HUDEP-2 (cell line): ENCODE data around the gene NEU2.

Experiments used
- DNase-seq, 76 experiments: peaks; one replicate each; lab custom pipeline; 2025; ENCODE audit not compliant: unreplicated experiment in 76 of 76; lab: John Stamatoyannopoulos, UW

Gene NEU2

DNA sequence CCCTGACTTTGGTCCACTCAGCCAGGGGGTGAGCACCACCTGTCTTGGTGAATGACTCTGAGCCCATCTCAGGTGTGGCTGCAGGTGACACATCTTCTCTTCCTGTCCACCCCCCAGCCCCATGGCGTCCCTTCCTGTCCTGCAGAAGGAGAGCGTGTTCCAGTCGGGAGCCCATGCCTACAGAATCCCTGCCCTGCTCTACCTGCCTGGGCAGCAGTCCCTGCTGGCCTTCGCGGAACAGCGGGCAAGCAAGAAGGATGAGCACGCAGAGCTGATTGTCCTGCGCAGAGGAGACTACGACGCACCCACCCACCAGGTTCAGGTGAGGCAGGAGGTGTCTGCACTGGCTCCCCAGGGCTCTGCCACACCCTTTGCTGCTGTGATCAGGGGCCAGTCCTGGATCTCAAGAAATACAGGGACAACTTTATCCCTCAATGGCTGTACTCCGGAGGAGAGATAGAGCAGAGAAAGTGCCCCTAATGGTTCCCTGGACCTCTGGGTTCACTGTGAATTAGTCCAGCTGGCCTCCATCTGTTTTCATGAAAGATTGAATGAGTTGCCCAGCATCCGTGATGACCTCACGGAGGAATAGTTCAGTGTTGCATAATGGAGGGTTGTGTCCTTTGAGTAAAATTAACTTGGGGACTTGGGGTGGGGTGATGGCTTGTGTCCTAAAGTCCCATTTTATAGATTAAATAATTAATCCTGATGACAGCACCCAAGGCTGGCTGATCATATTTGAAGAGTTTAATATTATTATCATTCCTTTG, at the start of gene NEU2:
Gene NEU2 (plus strand): TSS at position 122 of the 770 bp plus-strand sequence. CDS start 0 bp downstream, at position 122.
- DNase-seq = no peak

DNA sequence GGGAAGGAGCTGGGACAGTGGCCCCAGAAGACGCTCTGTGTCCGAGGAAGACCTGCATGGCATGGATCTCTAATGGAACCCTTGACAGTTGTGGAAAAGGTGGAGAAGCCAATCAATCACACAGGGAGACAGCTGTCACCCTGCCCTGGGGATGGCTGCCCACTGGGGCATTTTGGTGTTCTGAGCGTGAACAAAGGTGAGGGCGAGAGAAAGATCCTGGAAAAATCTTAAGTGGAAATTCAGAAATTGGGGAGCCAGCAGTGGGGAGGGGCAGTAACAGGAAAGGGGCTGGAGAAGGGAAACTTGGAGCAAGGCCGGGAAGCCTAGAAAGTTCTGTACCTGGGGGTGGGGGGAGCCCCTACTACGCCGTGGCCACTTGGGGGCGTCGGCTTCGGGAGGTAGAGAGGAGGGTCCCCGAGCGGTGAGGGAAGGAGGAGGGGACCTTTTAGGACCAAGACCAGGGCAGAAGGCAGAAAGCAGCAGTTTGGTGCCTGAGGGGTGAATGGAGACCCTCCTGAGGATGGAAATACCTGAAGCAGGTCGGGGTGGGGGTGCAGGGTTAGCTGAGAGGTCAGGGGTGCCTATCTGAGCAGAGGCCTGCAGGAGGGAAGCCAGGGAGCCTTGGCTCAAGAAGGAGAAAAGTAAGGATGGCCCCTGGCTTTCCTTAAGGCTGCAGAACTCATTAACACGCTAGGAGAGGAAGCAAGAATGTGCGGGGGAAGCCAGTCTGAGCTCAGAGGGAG, 49.4 kb upstream of the NEU2 start:
- DNase-seq = no peak

DNA sequence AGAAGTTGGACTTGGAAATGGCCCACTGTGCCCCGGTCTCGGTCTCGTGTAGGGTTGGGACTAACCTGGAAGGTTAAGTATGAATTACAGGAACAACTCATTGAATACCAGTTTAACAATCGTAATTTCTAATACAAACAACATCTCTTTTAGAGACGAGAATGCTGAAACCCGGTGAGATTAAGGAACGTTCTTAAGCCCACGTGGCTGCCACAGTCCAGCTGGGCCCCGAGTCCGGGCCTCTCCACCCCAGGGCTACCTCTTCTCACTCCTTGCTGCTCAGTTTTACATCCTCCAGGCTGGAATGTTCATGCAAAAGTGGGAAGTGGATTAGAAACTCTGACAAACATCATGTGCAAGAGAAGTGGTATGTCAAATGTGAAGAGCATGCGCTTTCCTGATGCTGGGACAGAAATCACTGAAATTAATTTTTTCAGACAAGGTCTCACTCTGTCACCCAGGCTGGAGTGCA, 48.8 kb upstream of the NEU2 start:
- no peak for DNase-seq

DNA sequence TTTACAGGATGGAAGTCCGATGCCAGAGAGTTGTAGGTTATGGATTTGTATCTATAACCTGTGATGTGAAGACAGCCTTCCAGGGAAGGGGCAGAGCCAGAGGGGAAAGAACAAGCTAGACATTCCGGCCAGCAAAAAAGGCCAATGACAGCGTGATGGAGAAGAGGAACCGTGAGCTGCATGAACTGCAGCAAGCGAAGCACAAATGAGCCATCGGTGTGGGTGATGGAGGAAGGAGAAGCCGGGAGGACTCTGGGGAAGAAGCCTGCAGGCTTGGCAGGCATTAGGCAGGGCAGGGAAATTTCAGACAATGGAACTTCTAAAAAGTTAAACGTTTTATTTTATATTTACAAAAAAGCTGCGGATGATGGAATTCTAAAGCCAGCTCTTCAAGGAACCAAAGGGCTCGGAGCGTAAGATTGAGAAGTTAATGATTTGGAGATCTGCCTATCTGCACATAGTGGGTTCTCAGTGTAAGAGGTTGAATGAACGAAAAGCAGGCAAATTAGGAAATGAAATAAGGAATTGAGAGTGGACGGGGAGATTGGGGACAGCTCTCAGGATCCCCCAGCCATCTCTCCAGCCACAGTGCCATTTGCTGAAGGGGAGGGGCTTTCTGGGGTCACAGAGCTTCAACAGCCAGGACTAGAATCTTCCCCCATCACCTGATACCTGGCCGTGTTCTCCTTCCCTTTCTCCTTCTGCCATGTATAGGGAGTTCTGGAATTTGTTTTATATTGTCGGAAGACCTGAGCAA, 47.8 kb upstream of the NEU2 start:
- no peak for DNase-seq

DNA sequence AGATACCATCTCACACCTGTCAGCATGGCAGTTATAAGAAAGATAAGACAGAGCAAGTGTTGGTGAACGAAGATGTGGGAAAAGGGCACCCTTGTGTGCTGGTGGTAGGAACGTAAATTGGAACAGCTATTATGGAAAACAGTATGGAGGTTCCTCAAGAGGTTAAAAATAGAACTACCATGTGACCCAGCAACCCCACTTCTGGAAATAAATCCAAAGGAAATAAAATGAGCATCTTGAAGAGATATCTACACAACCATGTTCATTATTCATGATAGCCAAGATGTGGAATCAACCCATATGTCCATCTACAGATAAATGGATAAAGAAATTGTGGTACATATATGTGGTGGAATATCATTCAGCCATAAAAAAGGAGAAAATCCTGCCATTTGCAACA, 46.3 kb upstream of the NEU2 start:
- DNase-seq = no peak

DNA sequence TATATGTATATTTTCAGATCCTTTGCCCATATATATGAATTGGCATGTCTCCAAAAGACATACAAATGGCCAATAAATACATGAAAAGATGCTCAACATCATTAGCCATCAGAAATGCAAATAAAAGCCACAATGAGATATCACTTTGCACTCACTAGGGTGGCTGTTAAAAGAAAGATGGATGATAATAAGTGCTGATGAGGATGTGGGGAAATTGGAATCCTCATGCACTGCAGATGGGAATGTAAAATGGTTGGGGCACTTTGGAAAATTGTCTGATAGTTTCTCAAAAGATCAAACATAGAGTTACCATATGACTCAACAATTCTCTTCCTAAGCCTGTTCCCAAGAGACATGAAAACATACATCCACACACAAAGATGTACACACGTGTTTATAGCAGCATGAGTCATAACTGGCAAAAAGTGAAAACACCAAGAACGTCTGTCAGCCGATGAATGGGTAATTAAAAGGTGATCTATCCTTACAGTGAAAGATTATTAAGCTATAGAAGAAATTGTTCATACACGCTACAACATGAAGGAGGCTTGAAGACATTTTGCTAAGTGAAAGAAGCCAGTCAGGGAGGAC, 39.1 kb upstream of the NEU2 start:
- DNase-seq = no peak

DNA sequence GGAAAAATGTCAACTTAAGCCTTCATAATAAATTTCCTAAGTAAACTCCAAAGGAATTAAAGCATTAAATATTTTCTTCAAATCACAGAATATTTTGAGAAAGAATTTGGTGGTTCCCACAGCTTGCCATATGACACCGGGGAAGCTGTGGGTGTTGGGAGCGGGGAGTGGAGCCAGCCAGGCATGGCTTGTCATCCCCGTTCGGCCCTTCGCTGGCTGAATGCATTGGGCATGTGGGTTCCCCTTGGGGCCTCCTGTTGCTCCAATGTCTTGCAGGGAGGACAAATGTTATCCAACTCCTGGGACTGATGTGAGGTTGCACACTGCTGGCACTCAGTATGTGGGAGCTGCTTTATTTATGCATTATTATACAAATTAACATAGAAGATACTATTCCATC, 38.0 kb upstream of the NEU2 start:
- DNase-seq = no peak

DNA sequence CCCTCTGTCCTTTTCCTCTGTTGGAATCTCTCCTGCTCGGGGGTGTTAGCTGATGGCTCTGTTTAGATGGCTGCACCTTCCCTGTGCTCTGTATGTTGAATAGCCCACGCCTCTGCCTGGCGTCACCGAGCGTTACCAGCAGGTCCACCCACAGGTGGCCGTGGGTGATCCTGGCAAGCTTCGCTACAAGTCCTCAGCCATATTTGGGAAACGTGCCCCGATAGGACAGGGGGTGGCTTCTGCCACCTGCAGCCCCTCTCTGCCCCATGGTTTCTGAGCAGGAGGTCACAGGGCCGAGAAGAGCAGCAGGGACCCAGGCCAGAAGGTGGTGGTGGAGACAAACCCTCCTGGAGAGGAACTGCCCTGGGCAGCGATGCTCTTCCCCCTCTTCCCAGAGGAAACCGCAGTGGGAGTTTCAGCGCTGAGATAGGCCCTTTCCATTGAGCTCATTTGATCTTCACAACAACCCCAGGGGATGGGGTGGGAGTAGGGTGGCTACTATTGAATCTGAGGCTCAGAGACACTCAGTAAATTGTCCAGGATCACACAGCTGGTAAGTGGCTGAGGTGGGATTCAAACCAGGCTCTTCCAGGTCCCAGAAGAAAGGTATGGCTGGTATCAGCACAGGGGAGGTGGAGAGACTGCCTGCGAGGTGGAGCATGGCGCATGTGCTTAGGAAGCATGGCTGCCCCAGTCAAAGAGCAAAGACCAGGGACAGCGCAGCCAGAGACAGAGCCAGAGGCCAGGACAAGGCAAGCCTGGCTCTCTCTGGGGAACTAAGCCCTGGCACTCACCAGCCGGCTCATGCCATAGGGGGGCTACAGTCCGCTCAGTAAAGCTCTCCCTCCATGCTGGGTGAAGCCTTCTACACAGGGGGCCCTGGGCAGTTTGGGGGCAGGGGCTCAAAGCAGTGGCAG, 34.5 kb upstream of the NEU2 start:
- no peak for DNase-seq

DNA sequence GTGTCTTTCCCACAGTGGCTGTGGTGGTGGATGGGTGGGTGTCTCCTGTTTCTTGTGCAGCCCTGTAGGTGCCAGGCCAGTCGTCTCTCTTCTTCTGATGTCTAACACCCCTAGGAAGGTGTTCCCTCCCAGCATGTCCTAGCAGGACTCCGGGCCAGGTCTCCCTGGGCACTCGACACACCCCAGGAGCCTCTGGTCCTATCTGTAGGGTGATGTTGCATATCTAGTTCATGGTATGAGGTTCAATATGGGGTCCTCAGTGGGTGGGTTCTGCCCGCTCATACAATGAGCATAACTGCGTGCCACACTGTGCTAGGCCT, 33.8 kb upstream of the NEU2 start:
- no peak for DNase-seq

DNA sequence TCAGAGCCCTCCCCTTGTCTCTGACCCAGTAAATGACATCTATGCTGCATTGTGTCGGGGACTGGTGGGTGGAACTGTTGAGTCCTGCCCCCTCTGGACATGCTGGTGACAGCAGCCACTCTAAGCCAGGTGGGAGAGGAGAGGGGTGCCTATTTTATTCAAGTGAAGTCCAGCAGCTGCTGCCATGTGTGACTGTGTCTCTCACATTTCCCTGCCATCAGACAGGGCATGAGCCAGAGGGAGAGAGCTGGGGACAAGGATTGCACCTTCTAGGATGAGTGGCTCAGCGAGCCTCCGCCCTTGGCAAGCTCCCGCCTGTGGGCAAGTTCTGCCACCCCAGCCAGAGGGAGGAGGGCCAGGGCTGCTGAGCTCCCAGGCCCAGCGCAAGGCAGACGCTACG, 33.1 kb upstream of the NEU2 start:
- peak in 1 of 76 experiments; percentile 3 for DNase-seq

DNA sequence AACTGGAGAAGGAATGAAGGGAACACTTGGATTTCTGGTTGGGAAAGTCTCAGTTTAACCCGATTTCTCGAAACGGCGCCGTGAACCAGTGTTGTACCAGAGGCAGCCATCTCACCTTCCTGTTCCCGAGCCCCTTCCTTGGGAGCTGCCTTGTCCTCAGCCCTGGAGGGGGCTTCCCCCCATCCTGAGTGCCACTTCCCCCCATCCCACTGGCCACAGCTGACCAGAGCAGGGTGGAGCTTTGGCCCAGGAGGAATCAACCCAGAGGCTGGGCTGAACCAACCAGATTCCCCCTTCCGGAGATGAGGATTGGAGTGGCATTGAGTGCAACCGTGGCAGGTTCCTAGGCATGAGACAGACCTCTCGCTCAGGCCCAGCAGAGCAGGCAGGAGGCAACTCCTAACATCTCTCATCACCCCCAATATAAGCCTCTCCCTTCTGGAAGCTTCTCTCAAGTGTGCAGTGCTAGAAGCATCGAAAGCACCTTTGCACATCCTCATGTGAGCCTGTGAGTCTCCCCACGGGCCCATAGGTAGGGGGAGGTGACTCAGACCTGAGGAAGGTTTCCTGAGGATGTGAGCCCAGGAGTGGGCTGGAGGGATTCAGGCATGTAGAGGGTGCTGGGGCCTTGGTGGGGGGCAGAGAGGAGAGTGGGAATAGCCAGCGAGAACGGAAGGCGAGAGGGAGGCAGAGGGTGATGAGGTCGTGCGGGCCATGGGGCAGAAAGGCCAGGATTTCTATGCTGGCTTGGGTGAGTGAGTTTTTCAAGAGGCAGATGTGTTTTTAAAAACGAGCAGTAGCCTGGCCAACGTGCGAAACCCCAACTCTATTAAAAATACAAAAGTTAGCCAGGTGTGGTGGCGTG, 31.4 kb upstream of the NEU2 start:
- DNase-seq = no peak

DNA sequence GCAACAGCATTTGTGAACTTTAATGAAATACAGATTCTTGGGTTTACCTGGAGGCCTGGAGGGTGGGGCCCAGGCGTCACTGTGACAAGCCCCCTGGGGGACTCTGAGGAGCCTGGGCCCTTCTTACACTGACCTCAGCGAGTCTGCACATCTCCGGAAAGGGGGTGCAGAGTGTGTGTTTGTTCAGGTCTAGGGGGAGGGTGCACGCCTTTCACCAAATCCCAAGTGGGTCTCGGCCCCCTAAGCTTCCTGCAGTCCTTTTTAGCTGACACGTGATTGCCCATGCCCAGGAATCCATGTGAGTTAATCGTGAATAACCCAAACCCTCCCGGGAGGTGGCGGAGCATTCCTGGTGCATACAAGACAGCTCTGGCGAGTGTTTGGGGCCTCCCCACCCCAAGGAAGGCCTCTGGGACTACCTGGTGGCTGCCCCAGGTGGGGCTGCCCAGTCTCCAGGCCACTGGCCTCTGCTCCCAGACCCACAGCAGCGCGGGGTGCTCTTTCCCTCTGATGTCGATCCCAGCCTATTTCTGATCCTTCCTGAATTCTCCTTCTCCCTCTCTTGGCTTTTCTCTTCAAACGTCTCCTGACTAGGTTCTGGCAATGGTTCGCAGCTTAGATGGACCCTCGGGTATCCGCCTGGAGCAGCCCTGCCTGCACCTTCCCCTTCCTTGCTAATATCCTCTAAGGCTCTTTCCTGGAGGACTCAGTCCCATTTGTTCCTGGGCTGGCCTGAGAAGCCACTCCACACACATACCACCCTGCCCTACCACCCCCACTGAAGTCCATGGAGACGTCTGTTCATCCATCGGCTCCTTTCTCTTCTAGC, 29.4 kb upstream of the NEU2 start:
- DNase-seq = no peak

DNA sequence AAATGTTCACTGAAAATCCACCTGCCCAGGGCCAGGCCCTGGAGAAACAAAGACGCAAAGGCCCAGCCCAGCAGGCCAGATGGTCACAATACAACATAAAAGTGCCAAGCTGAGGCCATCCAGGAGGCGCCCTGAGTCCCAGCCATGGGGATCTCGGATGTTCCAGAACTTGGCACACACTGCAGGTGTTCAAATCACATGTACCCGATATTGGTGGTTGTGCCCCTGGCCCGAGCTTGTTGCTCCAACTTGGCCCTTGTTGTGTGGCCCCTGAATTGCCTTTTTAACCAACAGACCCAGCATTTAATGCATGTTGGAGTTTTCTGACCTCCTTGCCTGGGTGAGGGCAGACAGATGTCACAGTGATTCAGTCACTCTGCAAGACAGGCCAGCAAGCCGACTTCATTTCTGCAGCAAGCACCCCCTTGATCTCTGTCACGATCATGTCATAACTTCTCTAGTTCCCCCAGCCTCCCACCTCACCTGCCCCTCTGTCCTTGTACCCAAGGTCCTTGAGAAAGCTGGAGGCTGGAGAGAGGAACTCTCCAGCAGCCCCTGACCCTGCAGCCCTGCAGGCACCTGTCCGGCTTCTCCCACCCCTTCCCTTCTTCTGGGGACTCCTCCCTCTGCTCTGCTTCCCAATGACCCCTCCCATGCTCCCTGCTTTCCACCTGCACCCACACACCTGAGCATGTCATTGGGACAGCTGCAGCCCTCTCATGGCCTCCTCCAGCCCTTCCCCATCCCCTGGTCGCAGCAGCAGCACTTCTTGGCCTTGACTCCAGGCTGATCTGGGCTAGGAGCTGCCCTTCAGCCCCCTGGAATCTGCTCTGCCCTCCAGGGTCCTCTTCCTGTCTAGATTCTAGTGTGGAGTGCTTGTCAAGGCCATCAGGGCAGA, 28.6 kb upstream of the NEU2 start:
- no peak for DNase-seq

DNA sequence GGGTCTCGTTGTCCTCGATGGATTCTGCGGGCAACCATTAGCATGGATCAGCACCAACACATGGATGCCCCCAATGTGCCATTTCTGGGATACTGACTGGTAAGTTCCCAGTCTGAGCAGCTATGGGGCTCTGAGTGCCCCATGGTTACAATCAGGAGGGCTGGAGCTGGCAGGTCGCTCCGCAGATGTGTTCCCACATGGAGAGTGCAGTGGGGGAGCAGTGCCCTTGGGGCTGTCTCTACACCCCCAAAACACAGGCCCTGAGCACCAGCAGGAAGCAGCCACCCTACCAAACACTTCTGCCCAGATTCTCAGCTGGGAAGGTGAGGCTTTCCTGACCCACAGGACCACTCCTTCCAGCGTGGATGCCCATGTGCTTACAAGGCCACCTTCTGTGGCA, 27.4 kb upstream of the NEU2 start:
- DNase-seq = no peak

DNA sequence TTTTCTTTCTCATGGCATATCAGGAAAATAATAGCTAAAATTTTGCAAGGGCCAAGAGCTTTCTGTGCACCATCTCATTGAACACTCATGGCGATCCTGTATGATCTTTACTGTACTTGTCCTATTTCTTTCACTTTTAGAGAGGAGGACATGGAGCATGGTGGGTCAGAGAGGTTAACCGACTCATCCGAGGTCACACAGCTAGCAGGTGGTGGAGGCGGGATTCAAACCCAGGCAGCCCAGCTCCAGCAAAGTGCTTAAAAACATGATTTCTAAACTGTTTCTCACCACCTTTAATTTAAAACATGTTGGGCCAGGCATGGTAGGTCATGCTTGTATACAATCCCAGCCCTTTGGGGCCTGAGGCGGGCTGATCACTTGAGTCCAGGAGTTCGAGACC, 25.8 kb upstream of the NEU2 start:
- no peak for DNase-seq

DNA sequence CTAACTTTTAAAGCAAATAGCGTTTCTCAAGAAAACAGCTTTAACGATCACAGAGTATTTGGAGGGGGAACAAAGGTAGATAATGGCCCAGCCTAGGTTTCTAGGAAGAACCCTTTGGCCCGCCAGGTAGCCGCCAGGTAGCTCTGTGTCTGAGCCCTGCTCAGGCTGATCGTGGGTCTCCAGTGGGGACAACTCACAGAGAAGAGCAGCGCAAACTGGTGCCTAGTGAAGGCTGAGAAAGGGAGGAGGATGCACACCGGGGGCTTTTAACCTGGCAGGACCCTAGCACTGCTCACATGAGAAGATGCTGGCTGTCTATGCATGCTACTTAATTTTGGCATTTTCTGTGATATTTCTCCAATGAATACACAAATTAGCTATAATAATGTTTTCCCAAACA, 25.2 kb upstream of the NEU2 start:
- no peak for DNase-seq

DNA sequence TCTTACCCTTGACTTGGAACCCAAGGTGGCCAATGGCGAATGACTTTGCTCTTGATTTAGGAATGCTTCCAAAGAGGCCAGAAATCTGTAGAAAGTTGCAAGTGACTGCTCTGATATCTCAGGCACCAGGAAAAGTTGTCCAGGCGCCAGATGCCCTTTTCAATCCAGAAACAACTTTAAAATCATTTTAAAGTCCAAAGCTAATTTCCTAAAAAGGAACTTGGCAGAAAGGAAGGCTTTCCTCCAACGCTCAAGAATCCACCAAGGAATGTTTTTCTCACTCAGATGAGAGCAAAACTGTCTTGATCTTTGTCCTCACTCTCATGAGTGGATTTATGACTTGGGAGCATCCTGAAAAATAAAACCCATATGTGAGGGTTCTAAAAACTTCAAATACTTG, 24.7 kb upstream of the NEU2 start:
- no peak for DNase-seq
